Measurements from ENCODE around the gene TAS2R46.

Gene TAS2R46

GRCh38 chr12:11031307-11031706 lies 30.8 kb downstream of the TAS2R46 start, which contains the start of gene TAS2R31:
TSS of gene TAS2R31 (minus strand) at chr12:11031407. CDS start at chr12:11031335, 72 bp downstream.
- DNase-seq = no peak

- no peak for DNase-seq
These were observed 36.0 kb downstream of the TAS2R46 start for GRCh38 chr12:11026118-11026517.

DNA sequence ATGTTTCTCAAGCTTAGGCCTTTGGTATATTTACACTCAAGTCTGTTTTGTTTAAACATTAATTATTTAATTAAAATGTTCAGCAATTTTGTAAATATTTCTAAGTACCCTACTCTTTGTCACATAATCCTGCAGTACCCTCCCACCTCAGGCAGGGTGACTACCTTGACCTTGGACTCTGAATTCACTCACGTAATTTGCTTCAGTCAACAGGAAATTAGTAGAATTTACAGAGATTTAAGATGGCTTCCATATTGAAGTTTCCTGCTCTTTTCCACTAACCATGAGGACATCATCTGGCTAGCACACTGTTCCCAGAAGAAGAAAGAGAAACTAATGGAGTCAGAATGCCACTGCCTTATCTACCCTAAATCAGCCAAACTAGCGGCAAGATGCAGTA lies 38.7 kb downstream of the TAS2R46 start:
- DNase-seq = no peak

- no peak for DNase-seq
These were observed 39.6 kb downstream of the TAS2R46 start, which contains the start of gene TAS2R19 for GRCh38 chr12:11022520-11022919. TSS of gene TAS2R19 (minus strand) at chr12:11022620. CDS start at chr12:11022571, 49 bp downstream.

- DNase-seq = no peak
These were observed 45.2 kb downstream of the TAS2R46 start for GRCh38 chr12:11016937-11017336.

- no peak for DNase-seq
These were observed 46.2 kb downstream of the TAS2R46 start for GRCh38 chr12:11015775-11016430.

DNA sequence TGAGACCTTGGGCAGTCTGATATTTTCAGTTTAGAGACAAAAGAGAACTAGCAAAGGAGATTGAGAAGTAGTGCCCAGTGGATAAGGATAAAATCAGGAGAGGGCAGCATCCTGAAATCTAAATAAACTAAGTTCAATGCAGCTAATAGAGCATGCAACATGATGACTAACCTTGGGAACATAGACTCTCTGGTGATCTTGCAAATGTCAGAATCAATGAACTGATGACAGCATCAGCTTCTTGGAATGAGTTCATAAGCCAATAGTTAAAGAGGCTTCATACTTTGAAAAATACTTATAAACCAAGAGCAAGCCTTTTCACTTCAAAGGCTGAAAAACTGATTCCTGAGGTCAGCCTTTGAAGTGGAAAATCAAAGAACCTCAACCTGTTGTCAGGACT lies 47.9 kb downstream of the TAS2R46 start:
- DNase-seq = no peak
